Endodermal cell (in vitro differentiated cells): ENCODE results near the gene NDRG2. TPM values are rescaled to one million over a fixed set of nuclear protein-coding genes. Genes with fewer than 3 reads are reported as not detected.

ENCODE experiments used
- DNase-seq: peaks from one replicate; pipeline ENCODE4 v3.0.0-alpha.2; 2017
- H3K27ac ChIP-seq: 2 replicates; pipeline ENCODE4 v1.5.1; 2013; ENCODE audit warnings: mild to moderate bottlenecking, low read depth, low read length, moderate library complexity
- H3K27me3 ChIP-seq: 2 replicates; pipeline ENCODE4 v1.6.1; 2013; ENCODE audit warnings: mild to moderate bottlenecking, low read length, moderate library complexity; ENCODE audit not compliant: insufficient read depth, control insufficient read depth, poor library complexity, severe bottlenecking
- H3K36me3 ChIP-seq: 2 replicates; pipeline ENCODE4 v1.7.0; 2013; ENCODE audit warnings: mild to moderate bottlenecking, low read length, moderate library complexity; ENCODE audit not compliant: control insufficient read depth, insufficient read depth
- H3K4me1 ChIP-seq: one replicate; pipeline ENCODE4 v1.7.0; 2013; ENCODE audit warnings: low read length; ENCODE audit not compliant: control insufficient read depth, insufficient read depth
- H3K4me3 ChIP-seq: 2 replicates; pipeline ENCODE4 v1.5.1; 2013; ENCODE audit warnings: mild to moderate bottlenecking, low read length, moderate library complexity
- H3K9ac ChIP-seq: 2 replicates; pipeline ENCODE4 v1.6.1; 2013; ENCODE audit warnings: mild to moderate bottlenecking, low read length, moderate library complexity; ENCODE audit not compliant: poor library complexity, severe bottlenecking; ENCODE audit errors: extremely low read depth
- H3K9me3 ChIP-seq: 2 replicates; pipeline ENCODE4 v1.6.1; 2013; ENCODE audit warnings: mild to moderate bottlenecking, low read length, moderate library complexity; ENCODE audit not compliant: control insufficient read depth
- H3K27ac Mint-ChIP-seq: 2 replicates; pipeline ENCODE4 v1.8.0; 2020; ENCODE audit warnings: mixed read lengths
- H3K27me3 Mint-ChIP-seq: 2 replicates; pipeline ENCODE4 v1.8.0; 2021; ENCODE audit warnings: mild to moderate bottlenecking, mixed read lengths; ENCODE audit not compliant: insufficient read depth
- H3K36me3 Mint-ChIP-seq: 2 replicates; pipeline ENCODE4 v1.8.0; 2020; ENCODE audit warnings: low read depth, mixed read lengths
- H3K4me1 Mint-ChIP-seq: 2 replicates; pipeline ENCODE4 v1.8.0; 2020; ENCODE audit warnings: mixed read lengths
- H3K4me3 Mint-ChIP-seq: 2 replicates; pipeline ENCODE4 v1.8.0; 2020; ENCODE audit warnings: mild to moderate bottlenecking, moderate library complexity, mixed read lengths
- H3K9me3 Mint-ChIP-seq: 2 replicates; pipeline ENCODE4 v1.8.0; 2020; ENCODE audit warnings: mild to moderate bottlenecking, mixed read lengths
- CTCF ChIP-seq: fragments of 200-600 bp; sonication (generic); conservative IDR thresholded peaks from 2 replicates; pipeline ENCODE4 v1.5.0; 2021; ENCODE audit warnings: antibody characterized with exemption, mild to moderate bottlenecking
- WGBS, 2 experiments: methylation state at CpG; one replicate each; pipeline versions ENCODE4 v1.1.5 to v1.1.7; 2013; ENCODE audit warnings: missing lambda C conversion rate in 2 of 2, mixed read lengths in 1 of 2; ENCODE audit not compliant: insufficient coverage in 1 of 2, insufficient read length in 1 of 2; 5-methylcytosine and 5-hydroxymethylcytosine counted together
- total RNA-seq, 2 donors: library from RNA; stranded (reverse); fragmentation: NEBNext Ultra II Directional in 1 of 2; extraction: Animal tissue kit (Norgen Biotek cat#: 25700) in 1 of 2; gene quantifications; 2 replicates in 1 of 2; 3 replicates in 1 of 2; pipeline ENCODE4 v1.2.1, GENCODE V29; 2021

NDRG2 gene
- total RNA-seq, 2 donors from 2014 or later: 46.3 to 52.8 TPM

GRCh38 chr14:20982646-20983369 is 42.1 kb downstream of the NDRG2 start:
- Mint-ChIP-seq H3K9me3 (no peaks in the 10 kb centered on the region), H3K4me3 (no peak overlapping the region), H3K4me1 (no peaks in the 10 kb centered on the region), H3K27ac (no peak overlapping the region), H3K36me3 (no peaks in the 10 kb centered on the region), H3K27me3 (peaks cover 21% of the 10 kb centered on the region)
- peak; percentile 7 for DNase-seq
- Histone ChIP-seq H3K4me1 (no peaks in the 10 kb centered on the region), H3K4me3 (no peak overlapping the region), H3K9me3 (no peaks in the 10 kb centered on the region), H3K9ac (no peak overlapping the region), H3K36me3 (no peaks in the 10 kb centered on the region), H3K27ac (no peak overlapping the region), H3K27me3 (peaks cover 5% of the 10 kb centered on the region)
- whole genome bisulfite sequencing, 2 experiments: 92% methylated on average over 2 of the region's 2 CpGs; no CpG with 5 or more reads in 1 of the 2 experiments
- TF ChIP-seq CTCF: no peak

GRCh38 chr14:20980906-20981305 is 44.0 kb downstream of the NDRG2 start:
- H3K36me3 Mint-ChIP-seq: no peaks in the 10 kb centered on the region
- H3K9ac ChIP-seq: no peak overlapping the region
- H3K4me1 Mint-ChIP-seq: no peaks in the 10 kb centered on the region
- no peaks in the 10 kb centered on the region for H3K27me3 ChIP-seq
- peaks cover 18% of the 10 kb centered on the region for H3K27me3 Mint-ChIP-seq
- 92 to 95% methylated on average over 1 of the region's 1 CpG for WGBS, 2 experiments
- no peak overlapping the region for H3K4me3 ChIP-seq
- TF ChIP-seq CTCF: no peak
- no peaks in the 10 kb centered on the region for H3K9me3 ChIP-seq
- DNase-seq: peak; percentile 19
- H3K27ac ChIP-seq: no peak overlapping the region
- no peaks in the 10 kb centered on the region for H3K36me3 ChIP-seq
- H3K4me3 Mint-ChIP-seq: no peak overlapping the region
- no peak overlapping the region for H3K27ac Mint-ChIP-seq
- H3K4me1 ChIP-seq: no peaks in the 10 kb centered on the region
- H3K9me3 Mint-ChIP-seq: no peaks in the 10 kb centered on the region

- Mint-ChIP-seq H3K36me3 (no peaks in the 10 kb centered on the region), H3K4me1 (no peaks in the 10 kb centered on the region), H3K4me3 (no peak overlapping the region), H3K27ac (no peak overlapping the region), H3K9me3 (no peaks in the 10 kb centered on the region), H3K27me3 (peaks cover 12% of the 10 kb centered on the region)
- Histone ChIP-seq H3K27ac (no peak overlapping the region), H3K27me3 (no peaks in the 10 kb centered on the region), H3K9me3 (no peaks in the 10 kb centered on the region), H3K4me3 (no peak overlapping the region), H3K36me3 (no peaks in the 10 kb centered on the region), H3K4me1 (no peaks in the 10 kb centered on the region), H3K9ac (no peak overlapping the region)
- 82 to 90% methylated on average over 1 of the region's 1 CpG for WGBS, 2 experiments
- TF ChIP-seq CTCF: no peak
- peak; percentile 22 for DNase-seq
Observed at GRCh38 chr14:20978687-20979086, 46.2 kb downstream of the NDRG2 start.
